CD4-positive, CD25-positive, alpha-beta regulatory T cell (primary cell): ENCODE results near the gene MDGA2. TPM values are rescaled to one million over a fixed set of nuclear protein-coding genes. Genes with fewer than 3 reads are reported as not detected.

Source experiments
- ATAC-seq, 2 donors: fragments of 150-1000 bp; cut with Tn5 transposase; one replicate each; pipeline ENCODE4 v1.10.0; 2021; ENCODE audit warnings: low read depth in 2 of 2, moderate number of reproducible peaks in 2 of 2, moderate library complexity in 1 of 2
- DNase-seq, 3 donors: peaks; one replicate each; pipeline versions ENCODE4 v3.0.0 to v3.0.0-alpha.2; 2012 to 2022; ENCODE audit warnings: mixed read lengths in 1 of 3
- H3K27ac ChIP-seq: one replicate; pipeline ENCODE4 v1.7.0; 2013; ENCODE audit warnings: mild to moderate bottlenecking, low read length; ENCODE audit not compliant: insufficient read depth, poor library complexity, severe bottlenecking
- H3K27me3 ChIP-seq: one replicate; pipeline ENCODE4 v1.7.0; 2013; ENCODE audit warnings: low read length; ENCODE audit not compliant: control insufficient read depth, insufficient read depth
- H3K36me3 ChIP-seq: one replicate; pipeline ENCODE4 v1.7.0; 2013; ENCODE audit warnings: mild to moderate bottlenecking, low read length, moderate library complexity; ENCODE audit not compliant: control insufficient read depth, insufficient read depth
- H3K4me1 ChIP-seq: 2 replicates; pipeline ENCODE4 v1.7.0; 2013; ENCODE audit warnings: mild to moderate bottlenecking, low read length; ENCODE audit not compliant: insufficient read depth, control insufficient read depth, poor library complexity, severe bottlenecking
- H3K4me3 ChIP-seq: one replicate; pipeline ENCODE4 v1.7.0; 2013; ENCODE audit warnings: low read depth, mild to moderate bottlenecking, low read length, moderate library complexity
- H3K9me3 ChIP-seq, 2 experiments: 1 replicate in 1 of 2; 2 replicates in 1 of 2; pipeline ENCODE4 v1.7.0; 2013; ENCODE audit warnings: low read length in 2 of 2, mild to moderate bottlenecking in 1 of 2, moderate library complexity in 1 of 2; ENCODE audit not compliant: control insufficient read depth in 2 of 2
- H3K27ac Mint-ChIP-seq, 3 donors: one replicate each; pipeline ENCODE4 v1.8.0; 2020 to 2022; ENCODE audit warnings: mild to moderate bottlenecking in 3 of 3, mixed read lengths in 3 of 3, moderate library complexity in 2 of 3
- H3K27me3 Mint-ChIP-seq: one replicate; pipeline ENCODE4 v1.8.0; 2022; ENCODE audit warnings: mild to moderate bottlenecking, mixed read lengths
- H3K36me3 Mint-ChIP-seq: one replicate; pipeline ENCODE4 v1.8.0; 2020; ENCODE audit warnings: mixed read lengths
- H3K4me1 Mint-ChIP-seq, 4 donors: one replicate each; pipeline ENCODE4 v1.8.0; 2020 to 2022; ENCODE audit warnings: mixed read lengths in 4 of 4, mild to moderate bottlenecking in 1 of 4
- H3K4me3 Mint-ChIP-seq, 4 donors: one replicate each; pipeline ENCODE4 v1.8.0; 2020 to 2022; ENCODE audit warnings: mild to moderate bottlenecking in 4 of 4, mixed read lengths in 4 of 4, moderate library complexity in 3 of 4
- H3K9me3 Mint-ChIP-seq, 7 donors: one replicate each; pipeline ENCODE4 v1.8.0; 2020 to 2022; ENCODE audit warnings: mixed read lengths in 7 of 7, mild to moderate bottlenecking in 3 of 7, moderate library complexity in 2 of 7
- polyA plus RNA-seq, 4 donors: library from polyadenylated mRNA; unstranded; fragments of 300-500 nt; fragmentation: Illumina TruSeq; gene quantifications; one replicate each; pipeline ENCODE4 v1.2.3, GENCODE V29; 2021
- total RNA-seq: library from RNA; stranded (reverse); gene quantifications from one replicate; pipeline ENCODE4 v1.2.3, GENCODE V29; 2022

The MDGA2 gene
- total and polyA plus RNA-seq, 5 donors from 2014 or later = not detected

DNA sequence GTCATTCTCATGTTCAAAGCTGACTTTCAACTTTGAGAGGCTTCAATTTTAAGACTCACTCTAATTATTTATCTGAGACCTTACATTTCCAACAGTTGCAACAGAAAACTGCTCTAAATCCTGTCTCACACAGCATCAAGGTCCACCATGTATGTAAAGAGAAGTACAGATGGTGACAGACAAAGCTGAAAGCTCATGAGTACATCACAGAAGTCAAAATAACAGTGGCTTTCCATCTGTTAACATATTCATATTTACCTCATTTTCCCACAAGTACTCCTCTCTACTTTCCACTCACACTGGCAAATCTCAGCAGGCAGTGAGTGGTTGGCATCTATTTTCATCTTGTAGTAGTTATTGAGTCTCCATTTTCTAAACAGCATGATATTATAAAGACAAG is 192.0 kb downstream of the MDGA2 start:
- H3K4me3 ChIP-seq = no peak overlapping the region
- H3K27me3 ChIP-seq = no peaks in the 10 kb centered on the region
- no peaks in the 10 kb centered on the region for H3K36me3 Mint-ChIP-seq
- H3K9me3 Mint-ChIP-seq = peaks cover 0 to 22% (median 4%) of the 10 kb centered on the region in 7 donors
- H3K36me3 ChIP-seq = no peaks in the 10 kb centered on the region
- H3K27ac ChIP-seq = no peak overlapping the region
- no peak overlapping the region for H3K4me3 Mint-ChIP-seq
- no peak overlapping the region for H3K27ac Mint-ChIP-seq
- DNase-seq (no peak), ATAC-seq (no peak)
- no peaks in the 10 kb centered on the region for H3K4me1 Mint-ChIP-seq
- peaks cover 0 to 5% of the 10 kb centered on the region in 2 experiments for H3K9me3 ChIP-seq
- no peaks in the 10 kb centered on the region for H3K4me1 ChIP-seq
- no peaks in the 10 kb centered on the region for H3K27me3 Mint-ChIP-seq

DNA sequence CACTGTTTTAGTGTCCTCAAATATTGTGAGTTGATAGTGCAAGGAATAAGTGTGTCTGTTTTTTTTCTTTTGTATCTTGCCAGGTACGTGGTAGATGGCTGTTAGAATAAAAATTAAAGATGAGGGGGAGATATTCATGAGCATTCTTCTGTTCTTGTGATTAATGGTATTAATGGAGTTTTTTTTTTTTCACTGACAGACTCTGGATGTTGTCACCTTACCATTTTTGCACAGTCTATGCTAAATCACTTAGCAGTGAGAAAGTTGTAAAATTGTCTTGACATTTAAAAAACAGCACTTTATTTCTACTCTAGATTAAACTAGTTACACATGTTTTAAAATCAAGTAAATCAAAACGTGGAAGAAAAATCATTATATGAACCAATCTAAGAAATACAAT is 204.3 kb downstream of the MDGA2 start:
- H3K27ac ChIP-seq = no peak overlapping the region
- Mint-ChIP-seq H3K9me3 (peaks cover 0 to 27% (median 11%) of the 10 kb centered on the region in 7 donors), H3K4me1 (no peaks in the 10 kb centered on the region), H3K27ac (no peak overlapping the region), H3K4me3 (no peak overlapping the region), H3K36me3 (no peaks in the 10 kb centered on the region), H3K27me3 (no peaks in the 10 kb centered on the region)
- H3K27me3 ChIP-seq = no peaks in the 10 kb centered on the region
- no peaks in the 10 kb centered on the region for H3K36me3 ChIP-seq
- DNase-seq = no peak
- H3K4me1 ChIP-seq = no peaks in the 10 kb centered on the region
- H3K9me3 ChIP-seq = no peaks in the 10 kb centered on the region
- ATAC-seq = no peak
- H3K4me3 ChIP-seq = no peak overlapping the region

DNA sequence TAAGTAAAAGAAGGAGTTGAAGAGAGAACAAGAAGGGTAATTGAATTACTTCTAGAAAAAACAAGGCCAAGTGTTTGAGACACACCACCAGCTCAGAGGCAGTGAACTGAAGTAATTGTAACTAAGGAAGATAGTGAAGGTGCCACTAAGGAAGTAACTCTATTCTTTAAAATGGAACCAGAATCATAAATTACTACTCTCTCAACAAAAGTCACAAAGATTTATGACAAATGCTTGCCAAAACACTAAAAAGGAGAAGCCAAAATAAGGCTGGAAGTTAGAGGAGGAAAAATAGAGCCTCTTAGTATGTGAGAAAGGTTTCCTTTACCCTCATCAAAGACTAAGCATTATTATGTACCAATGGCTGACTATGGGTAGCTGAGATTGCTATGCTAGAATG is 208.5 kb downstream of the MDGA2 start:
- no peaks in the 10 kb centered on the region for H3K27me3 Mint-ChIP-seq
- no peaks in the 10 kb centered on the region for H3K27me3 ChIP-seq
- no peak for ATAC-seq

GRCh38 chr14:47454025-47454424 is 221.4 kb downstream of the MDGA2 start:
- ATAC-seq = no peak
- no peaks in the 10 kb centered on the region for H3K36me3 Mint-ChIP-seq
- no peaks in the 10 kb centered on the region for H3K27me3 Mint-ChIP-seq

More for the DNA sequence above, 208.5 kb downstream of the MDGA2 start:
- H3K4me1 Mint-ChIP-seq = no peaks in the 10 kb centered on the region
- no peak overlapping the region for H3K4me3 Mint-ChIP-seq
- peaks cover 4 to 14% (median 11%) of the 10 kb centered on the region in 7 donors for H3K9me3 Mint-ChIP-seq
- no peak overlapping the region for H3K27ac ChIP-seq
- H3K36me3 ChIP-seq = no peaks in the 10 kb centered on the region
- no peaks in the 10 kb centered on the region for H3K9me3 ChIP-seq
- no peaks in the 10 kb centered on the region for H3K4me1 ChIP-seq
- H3K4me3 ChIP-seq = no peak overlapping the region
- H3K36me3 Mint-ChIP-seq = no peaks in the 10 kb centered on the region
- H3K27ac Mint-ChIP-seq = no peak overlapping the region
- DNase-seq = no peak

DNA sequence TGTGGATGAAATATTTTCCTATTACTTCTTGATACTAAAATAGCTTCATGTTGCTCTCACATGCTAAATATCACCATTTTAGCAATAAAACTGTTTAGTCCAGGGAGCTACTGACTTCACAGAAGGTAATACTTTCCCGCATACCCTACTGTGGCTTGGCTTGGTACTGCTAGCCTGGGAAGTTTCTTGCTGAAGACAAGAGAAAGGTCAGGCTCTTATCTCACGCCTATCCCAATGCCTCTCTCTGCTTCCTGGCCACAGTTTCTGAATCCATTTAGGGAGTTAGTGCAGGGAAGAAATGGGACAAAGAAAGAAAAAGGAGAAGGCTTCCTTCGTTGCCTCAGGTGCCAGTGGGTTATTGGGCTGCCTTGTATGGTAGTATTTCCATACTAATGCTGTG is 228.3 kb downstream of the MDGA2 start:
- Mint-ChIP-seq H3K36me3 (no peaks in the 10 kb centered on the region), H3K27me3 (no peaks in the 10 kb centered on the region), H3K27ac (no peak overlapping the region), H3K4me1 (no peaks in the 10 kb centered on the region), H3K4me3 (no peak overlapping the region), H3K9me3 (peaks cover 3 to 11% (median 6%) of the 10 kb centered on the region in 7 donors)
- no peak overlapping the region for H3K4me3 ChIP-seq
- no peak overlapping the region for H3K27ac ChIP-seq
- no peaks in the 10 kb centered on the region for H3K9me3 ChIP-seq
- DNase-seq (no peak), ATAC-seq (no peak)
- H3K27me3 ChIP-seq = no peaks in the 10 kb centered on the region
- H3K36me3 ChIP-seq = no peaks in the 10 kb centered on the region
- H3K4me1 ChIP-seq = no peaks in the 10 kb centered on the region

More at GRCh38 chr14:47454025-47454424, 221.4 kb downstream of the MDGA2 start:
- H3K9me3 Mint-ChIP-seq = peaks cover 0 to 9% (median 2%) of the 10 kb centered on the region in 7 donors
- Histone ChIP-seq H3K36me3 (no peaks in the 10 kb centered on the region), H3K4me1 (no peaks in the 10 kb centered on the region), H3K9me3 (no peaks in the 10 kb centered on the region), H3K27ac (no peak overlapping the region), H3K27me3 (no peaks in the 10 kb centered on the region), H3K4me3 (no peak overlapping the region)
- no peak overlapping the region for H3K27ac Mint-ChIP-seq
- DNase-seq = no peak
- no peak overlapping the region for H3K4me3 Mint-ChIP-seq
- H3K4me1 Mint-ChIP-seq = no peaks in the 10 kb centered on the region

GRCh38 chr14:47442211-47442610 is 233.2 kb downstream of the MDGA2 start:
- Histone ChIP-seq H3K9me3 (no peaks in the 10 kb centered on the region), H3K27me3 (no peaks in the 10 kb centered on the region), H3K4me3 (no peak overlapping the region), H3K4me1 (no peaks in the 10 kb centered on the region), H3K27ac (no peak overlapping the region), H3K36me3 (no peaks in the 10 kb centered on the region)
- Mint-ChIP-seq H3K9me3 (peaks cover 4 to 12% (median 6%) of the 10 kb centered on the region in 7 donors), H3K4me1 (no peaks in the 10 kb centered on the region), H3K27ac (no peak overlapping the region), H3K27me3 (no peaks in the 10 kb centered on the region), H3K36me3 (no peaks in the 10 kb centered on the region), H3K4me3 (no peak overlapping the region)
- DNase-seq (no peak), ATAC-seq (no peak)

DNA sequence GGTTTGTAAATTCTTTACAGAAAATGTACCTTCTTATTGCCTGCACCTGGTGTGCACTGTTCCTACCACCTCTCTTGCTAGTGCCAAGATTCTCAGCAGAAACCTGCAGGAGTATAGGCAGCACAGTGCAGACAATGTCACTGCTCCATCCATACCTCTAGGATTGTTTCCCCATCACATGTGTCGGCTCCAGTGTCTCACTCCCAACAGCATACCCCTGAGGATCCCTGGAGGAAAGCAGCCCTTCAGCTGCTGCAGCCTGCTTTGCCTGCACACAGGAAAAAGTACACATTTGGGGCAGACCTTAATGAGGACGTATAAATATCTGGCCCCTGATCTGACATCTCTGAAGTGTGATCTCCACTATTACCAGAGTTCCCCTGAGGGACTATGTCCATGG is 235.5 kb downstream of the MDGA2 start:
- H3K4me3 Mint-ChIP-seq = no peak overlapping the region
- ATAC-seq (no peak), DNase-seq (no peak)
- no peaks in the 10 kb centered on the region for H3K27me3 Mint-ChIP-seq
- no peak overlapping the region for H3K27ac Mint-ChIP-seq
- no peak overlapping the region for H3K4me3 ChIP-seq
- peaks cover 3 to 14% (median 5%) of the 10 kb centered on the region in 7 donors for H3K9me3 Mint-ChIP-seq
- no peaks in the 10 kb centered on the region for H3K36me3 Mint-ChIP-seq
- H3K9me3 ChIP-seq = no peaks in the 10 kb centered on the region
- no peaks in the 10 kb centered on the region for H3K27me3 ChIP-seq
- no peaks in the 10 kb centered on the region for H3K4me1 ChIP-seq
- no peak overlapping the region for H3K27ac ChIP-seq
- H3K36me3 ChIP-seq = no peaks in the 10 kb centered on the region
- H3K4me1 Mint-ChIP-seq = no peaks in the 10 kb centered on the region

DNA sequence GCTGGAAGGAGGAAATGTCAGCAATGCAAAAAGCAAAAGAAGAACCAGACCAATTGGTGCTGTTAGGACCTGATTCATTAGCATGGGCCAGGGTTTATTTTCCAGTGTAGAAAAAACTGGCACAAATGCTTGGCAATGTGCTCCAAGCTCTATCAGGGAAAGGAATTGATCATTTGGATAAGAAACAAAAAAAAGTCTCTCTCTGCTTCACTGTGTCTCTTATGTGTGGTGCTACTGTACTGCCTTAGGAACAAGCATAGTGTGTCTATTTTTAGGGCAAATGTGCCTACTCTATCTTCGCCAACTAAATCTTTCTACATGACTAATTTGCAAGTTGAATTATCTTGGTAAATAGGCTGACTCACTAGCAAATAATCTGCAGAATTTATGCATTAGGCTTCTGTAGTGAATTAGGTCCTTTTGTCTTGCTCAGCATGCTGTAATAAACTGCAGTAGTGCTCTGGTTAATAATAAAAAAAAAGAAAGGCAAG is 236.7 kb downstream of the MDGA2 start:
- no peaks in the 10 kb centered on the region for H3K4me1 ChIP-seq
- Mint-ChIP-seq H3K4me3 (no peak overlapping the region), H3K4me1 (no peaks in the 10 kb centered on the region), H3K27me3 (no peaks in the 10 kb centered on the region), H3K27ac (no peak overlapping the region), H3K9me3 (peaks cover 1 to 13% (median 5%) of the 10 kb centered on the region in 7 donors), H3K36me3 (no peaks in the 10 kb centered on the region)
- H3K27ac ChIP-seq = no peak overlapping the region
- H3K4me3 ChIP-seq = no peak overlapping the region
- no peaks in the 10 kb centered on the region for H3K27me3 ChIP-seq
- no peak for DNase-seq
- H3K9me3 ChIP-seq = no peaks in the 10 kb centered on the region
- no peak for ATAC-seq
- no peaks in the 10 kb centered on the region for H3K36me3 ChIP-seq
